ENCODE data around the gene MYLK4. TPM values are rescaled to one million over a fixed set of nuclear protein-coding genes. Genes with fewer than 3 reads are reported as not detected.

MYLK4 gene
- total RNA-seq, 1 experiment from 2014 or later, result 0.85 TPM

GRCh38 chr6:2633736-2634135 lies 117.0 kb downstream of the MYLK4 start:
- no peak for TF ChIP-seq POLR2AphosphoS5 (IDR thresholded peaks at IDR 0.05; ENCODE audit: low read depth, low read length)
- TF ChIP-seq SIN3A (IDR thresholded peaks at IDR 0.05; ENCODE audit: borderline replicate concordance, insufficient read depth, low read depth, low read length), result no peak
- TF ChIP-seq CTCF (IDR thresholded peaks at IDR 0.05), result no peak
- no peak for TF ChIP-seq REST (IDR thresholded peaks at IDR 0.05; ENCODE audit: insufficient read depth in 1 of 2, low read depth in 2 of 2, low read length in 1 of 2)
- TF ChIP-seq TCF7L2 (IDR thresholded peaks at IDR 0.05; ENCODE audit: low read depth, low read length), result no peak
- no peaks in the 10 kb centered on the region for H3K9me3 ChIP-seq (ENCODE audit: control insufficient read depth, insufficient read depth, low read depth, low read length)
- intact Hi-C loops (cut with micrococcal nuclease; ENCODE audit: unreplicated experiment), result loop anchor here (10.0 kb wide), 1 partner anchor 1039 kb away; no protein-coding TSS in a partner anchor
- no peak for DNase-seq (ENCODE audit: low read depth, low spot score)
- in situ Hi-C loops (cut with HindIII; ENCODE audit: low pct_unique_long_range_greater_than_20kb, low sequenced_read_pairs), result no loop called here
- CTCF ChIA-PET, result interaction anchor here (0.5 to 1.6 kb wide), 6 partner anchors 15 to 1031 kb away, joined by 3 to 7 read pairs (median 4); no protein-coding TSS in a partner anchor
- no peaks in the 10 kb centered on the region for H3K36me3 ChIP-seq (ENCODE audit: control insufficient read depth, insufficient read depth, low read length)
- BruUV-seq (replicated peaks), result no TSS peak
- peaks cover 6% of the 10 kb centered on the region for H3K4me1 ChIP-seq (ENCODE audit: control insufficient read depth, insufficient read depth, low read length)
- H3K27me3 ChIP-seq (ENCODE audit: control insufficient read depth, insufficient read depth, low read length), result no peaks in the 10 kb centered on the region
- POLR2A ChIA-PET, result no interaction called here
- peak overlapping the region; percentile 77 for H3K27ac ChIP-seq (ENCODE audit: low read length)
- ATAC-seq, result no peak
- H3K4me3 ChIP-seq (ENCODE audit: low read depth in 2 of 2, low read length in 2 of 2), result peak overlapping the region; percentile 43 to 45

DNA sequence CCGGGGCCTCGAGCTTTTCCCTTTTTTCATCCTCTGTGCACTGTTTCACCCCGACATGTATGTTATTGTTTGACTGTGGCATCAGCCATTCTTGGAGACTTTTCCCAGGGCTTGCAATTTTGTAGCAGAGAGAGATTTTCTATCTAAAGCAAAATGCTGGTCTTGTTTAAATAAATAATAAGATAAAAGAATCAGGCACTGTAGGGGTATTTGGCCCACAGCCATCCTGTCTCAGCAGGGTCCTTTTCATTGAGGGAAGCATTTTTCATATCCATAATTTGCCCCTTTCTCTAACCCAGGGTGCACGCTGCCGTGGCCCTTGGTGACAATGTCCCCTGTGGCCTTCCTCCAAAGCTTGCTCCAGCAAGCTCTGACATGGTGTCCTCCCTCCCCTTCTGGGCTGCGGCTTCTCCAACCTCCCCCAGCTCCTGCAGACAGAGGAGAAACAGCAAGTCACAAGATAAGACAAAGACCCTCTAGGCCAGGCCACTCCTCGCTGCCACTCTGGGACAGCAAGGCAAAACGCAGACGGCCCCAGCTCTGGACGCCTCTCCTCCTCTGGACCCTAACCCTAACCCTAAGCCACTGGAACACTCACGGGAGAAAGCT lies 117.6 kb downstream of the MYLK4 start:
- CTCF ChIA-PET, result interaction anchor here (1.2 to 1.6 kb wide), 2 partner anchors 15 to 529 kb away, joined by 3 to 7 read pairs; no protein-coding TSS in a partner anchor
- no TSS peak for BruUV-seq (replicated peaks)
- H3K27me3 ChIP-seq (ENCODE audit: control insufficient read depth, insufficient read depth, low read length), result no peaks in the 10 kb centered on the region
- DNase-seq (ENCODE audit: low read depth, low spot score) (no peak), ATAC-seq (no peak)
- no peak overlapping the region for H3K27ac ChIP-seq (ENCODE audit: low read length)
- TF ChIP-seq POLR2AphosphoS5 (IDR thresholded peaks at IDR 0.05; ENCODE audit: low read depth, low read length) (no peak), REST (IDR thresholded peaks at IDR 0.05; ENCODE audit: insufficient read depth in 1 of 2, low read depth in 2 of 2, low read length in 1 of 2) (no peak)
- H3K36me3 ChIP-seq (ENCODE audit: control insufficient read depth, insufficient read depth, low read length), result no peaks in the 10 kb centered on the region
- peaks cover 6% of the 10 kb centered on the region for H3K4me1 ChIP-seq (ENCODE audit: control insufficient read depth, insufficient read depth, low read length)
- intact Hi-C loops (cut with micrococcal nuclease; ENCODE audit: unreplicated experiment) (loop anchor here (10.0 kb wide), 1 partner anchor 1038 kb away; no protein-coding TSS in a partner anchor), in situ Hi-C loops (cut with HindIII; ENCODE audit: low pct_unique_long_range_greater_than_20kb, low sequenced_read_pairs) (no loop called here)
- POLR2A ChIA-PET, result no interaction called here
- no peaks in the 10 kb centered on the region for H3K9me3 ChIP-seq (ENCODE audit: control insufficient read depth, insufficient read depth, low read depth, low read length)
- H3K4me3 ChIP-seq (ENCODE audit: low read depth in 2 of 2, low read length in 2 of 2), result no peak overlapping the region

All from Panc1 (cell line).